ENCODE measurements around the gene ATP6V1B1.

Gene ATP6V1B1

DNA sequence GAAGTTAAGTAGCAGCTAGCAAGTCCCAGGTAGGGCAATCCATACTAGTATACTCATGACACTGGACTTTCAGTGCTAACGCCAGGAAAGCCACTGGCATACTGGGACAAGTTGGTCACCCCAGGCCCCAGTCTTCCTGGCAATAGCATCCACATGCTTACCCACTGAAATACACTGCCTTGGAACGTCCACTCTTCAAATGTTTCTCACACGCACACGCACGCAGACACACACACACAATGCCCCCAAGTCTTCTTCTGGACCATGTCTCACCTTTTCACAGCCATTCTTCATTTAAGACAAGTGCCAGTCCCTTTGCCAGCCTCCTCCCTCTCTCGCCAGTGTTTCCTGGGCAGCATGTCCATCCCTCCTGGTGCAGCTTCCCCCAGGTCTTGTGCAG lies 67.7 kb downstream of the ATP6V1B1 start:
- TF ChIP-seq FOXM1 (IDR thresholded peaks at IDR 0.05; ENCODE audit: borderline replicate concordance, low read depth) (no peak), RAD21 (IDR thresholded peaks at IDR 0.05; ENCODE audit: low read depth) (no peak), NFIC (IDR thresholded peaks at IDR 0.05) (no peak), EGR1 (IDR thresholded peaks at IDR 0.05) (no peak), TAF1 (IDR thresholded peaks at IDR 0.05; ENCODE audit: low read depth) (no peak), CREB1 (IDR thresholded peaks at IDR 0.05; ENCODE audit: low read depth) (no peak), CEBPB (IDR thresholded peaks at IDR 0.05) (no peak)

DNA sequence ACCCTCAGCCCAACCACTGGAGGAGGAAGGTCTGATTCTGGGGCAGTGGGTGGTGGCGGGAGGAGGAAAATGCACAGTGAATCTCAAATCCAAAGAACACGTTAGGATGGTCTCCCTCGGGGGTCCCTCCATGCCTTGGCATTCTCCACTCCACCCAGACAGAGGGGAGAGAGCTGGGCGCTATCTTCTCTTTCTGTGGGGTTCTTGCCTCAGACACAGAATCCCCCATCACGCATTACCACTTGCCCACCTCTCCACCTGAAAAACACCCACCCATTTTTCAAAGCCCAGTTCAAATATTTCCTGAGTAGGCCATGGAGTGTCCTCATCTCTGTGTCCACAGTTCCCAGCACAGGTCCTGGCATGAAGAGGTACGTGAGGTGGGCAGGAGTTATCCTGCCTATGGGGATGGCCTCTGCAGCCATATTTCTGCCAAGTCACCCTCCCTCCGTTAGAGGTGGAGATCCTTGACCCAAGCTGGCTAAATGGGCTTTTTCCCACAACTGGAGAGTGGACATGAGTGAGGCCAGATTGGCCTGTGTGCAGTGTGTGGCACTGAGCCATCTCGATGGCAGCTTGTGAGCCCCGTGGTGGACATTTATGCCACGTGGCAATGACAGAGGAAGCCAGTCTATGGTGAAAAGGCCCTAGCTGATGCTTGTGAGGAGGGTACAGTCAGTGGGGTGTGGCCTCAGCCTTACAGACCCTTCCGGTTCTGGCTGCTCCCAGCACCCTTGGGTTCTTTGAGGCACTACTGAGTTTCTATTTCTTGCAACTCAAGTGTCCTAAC lies 68.5 kb downstream of the ATP6V1B1 start:
- no peak for TF ChIP-seq TCF12 (IDR thresholded peaks at IDR 0.05; ENCODE audit: low read depth)
- no peak for TF ChIP-seq TAF1 (IDR thresholded peaks at IDR 0.05; ENCODE audit: low read depth)
- no peak for TF ChIP-seq RAD21 (IDR thresholded peaks at IDR 0.05; ENCODE audit: low read depth)
- TF ChIP-seq REST (IDR thresholded peaks at IDR 0.05; ENCODE audit: low read depth) = no peak
- TF ChIP-seq CREB1 (IDR thresholded peaks at IDR 0.05; ENCODE audit: low read depth) = no peak
- TF ChIP-seq, protein P1, sequence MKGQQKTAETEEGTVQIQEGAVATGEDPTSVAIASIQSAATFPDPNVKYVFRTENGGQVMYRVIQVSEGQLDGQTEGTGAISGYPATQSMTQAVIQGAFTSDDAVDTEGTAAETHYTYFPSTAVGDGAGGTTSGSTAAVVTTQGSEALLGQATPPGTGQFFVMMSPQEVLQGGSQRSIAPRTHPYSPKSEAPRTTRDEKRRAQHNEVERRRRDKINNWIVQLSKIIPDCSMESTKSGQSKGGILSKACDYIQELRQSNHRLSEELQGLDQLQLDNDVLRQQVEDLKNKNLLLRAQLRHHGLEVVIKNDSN (IDR thresholded peaks at IDR 0.05) = no peak
- TF ChIP-seq EP300 (IDR thresholded peaks at IDR 0.05; ENCODE audit: borderline replicate concordance) = no peak
- no peak for TF ChIP-seq YY1 (IDR thresholded peaks at IDR 0.05; ENCODE audit: low read depth)

DNA sequence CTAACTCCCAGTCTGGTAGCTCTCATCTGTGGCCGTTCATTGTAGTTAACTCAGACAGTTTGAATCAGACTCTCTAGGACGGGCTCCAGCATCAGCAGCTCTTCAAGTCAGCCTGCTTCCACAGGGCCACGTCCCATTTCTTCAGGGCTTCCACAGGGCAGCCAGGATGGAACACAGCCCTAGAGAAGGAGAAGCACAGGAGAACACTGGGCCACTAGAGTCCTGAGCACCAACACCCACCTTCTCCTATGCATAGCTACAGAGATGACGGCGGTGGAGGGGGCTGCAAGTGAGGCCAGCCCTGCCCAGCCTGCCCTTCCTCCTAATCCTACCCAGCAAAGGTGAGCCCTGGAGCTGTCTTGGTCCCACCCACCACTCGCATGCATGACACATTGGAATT lies 69.2 kb downstream of the ATP6V1B1 start:
- TF ChIP-seq, protein P1 (IDR thresholded peaks at IDR 0.05) = no peak
- TF ChIP-seq RAD21 (IDR thresholded peaks at IDR 0.05; ENCODE audit: low read depth) (no peak), TCF12 (IDR thresholded peaks at IDR 0.05; ENCODE audit: low read depth) (no peak)

- TF ChIP-seq EGR1 (IDR thresholded peaks at IDR 0.05) = no peak
Observed at GRCh38 chr2:71005271-71006202, 69.8 kb downstream of the ATP6V1B1 start.

DNA sequence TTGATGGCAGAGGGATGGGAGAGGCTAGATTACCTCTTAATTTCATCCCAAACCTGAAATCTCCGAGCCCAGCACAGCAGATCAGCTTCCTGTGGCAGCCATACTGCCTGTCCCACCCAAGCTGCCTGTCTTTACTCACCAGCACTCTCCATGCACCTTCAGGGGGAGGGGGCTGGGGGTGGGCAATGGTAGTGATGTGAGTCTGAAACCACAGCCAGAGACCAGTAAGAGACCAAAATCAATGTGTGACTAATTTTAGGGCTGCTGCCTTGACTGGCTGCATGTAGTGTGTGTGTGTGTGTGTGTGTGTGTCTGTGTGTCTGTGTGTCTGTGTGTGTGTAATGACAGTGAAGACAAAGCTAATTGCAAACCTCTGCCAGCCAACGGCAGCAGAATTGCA lies 70.6 kb downstream of the ATP6V1B1 start:
- TF ChIP-seq TAF1 (IDR thresholded peaks at IDR 0.05; ENCODE audit: low read depth) (no peak), TCF12 (IDR thresholded peaks at IDR 0.05; ENCODE audit: low read depth) (no peak), EP300 (IDR thresholded peaks at IDR 0.05; ENCODE audit: borderline replicate concordance) (no peak), CEBPB (IDR thresholded peaks at IDR 0.05) (no peak), REST (IDR thresholded peaks at IDR 0.05; ENCODE audit: low read depth) (no peak), RAD21 (IDR thresholded peaks at IDR 0.05; ENCODE audit: low read depth) (no peak), CREB1 (IDR thresholded peaks at IDR 0.05; ENCODE audit: low read depth) (no peak), MAX (IDR thresholded peaks at IDR 0.05) (no peak), EGR1 (IDR thresholded peaks at IDR 0.05) (no peak), YY1 (IDR thresholded peaks at IDR 0.05; ENCODE audit: low read depth) (no peak), NFIC (IDR thresholded peaks at IDR 0.05) (no peak), TEAD4 (IDR thresholded peaks at IDR 0.05) (no peak), ZBTB7A (IDR thresholded peaks at IDR 0.05; ENCODE audit: low read depth) (no peak), FOXM1 (IDR thresholded peaks at IDR 0.05; ENCODE audit: borderline replicate concordance, low read depth) (no peak)
- TF ChIP-seq, protein P1 (IDR thresholded peaks at IDR 0.05) = no peak
